Mucosa of descending colon (tissue), 3 donors: ENCODE results near the gene ADORA2A. TPM values are rescaled to one million over a fixed set of nuclear protein-coding genes. Genes with fewer than 3 reads are reported as not detected.

Experiments used
- ATAC-seq: fragments of 200-7000 bp; cut with Tn5 transposase; one replicate; pipeline ENCODE4 v1.9.1; 2020; ENCODE audit warnings: mild to moderate bottlenecking, moderate library complexity
- DNase-seq, 3 donors: peaks; one replicate each; pipeline ENCODE4 v3.0.0-alpha.2; 2020
- H3K36me3 ChIP-seq: fragments of 200-600 bp; one replicate; pipeline ENCODE4 v1.8.0; 2021; ENCODE audit warnings: low read depth, mild to moderate bottlenecking
- H3K4me1 ChIP-seq: fragments of 200-600 bp; one replicate; pipeline ENCODE4 v1.8.0; 2021; ENCODE audit warnings: low read depth, mild to moderate bottlenecking
- H3K4me3 ChIP-seq: fragments of 200-600 bp; one replicate; pipeline ENCODE4 v1.8.0; 2021; ENCODE audit warnings: mild to moderate bottlenecking
- H3K9me3 ChIP-seq: fragments of 200-600 bp; one replicate; pipeline ENCODE4 v1.8.0; 2021; ENCODE audit warnings: mild to moderate bottlenecking
- intact Hi-C, 2 donors: fragments of 100-400 bp; cut with DNase I in 1 of 2; cut with micrococcal nuclease in 1 of 2; formaldehyde crosslinking; loops; one replicate each; pipeline versions ENCODE4 v1.11.0 to v1.11.1; 2022; cut with DNase I, micrococcal nuclease
- total RNA-seq, 3 donors: library from RNA; stranded (reverse); fragmentation: NEBNext Ultra II Directional in 2 of 3; extraction: Animal tissue kit (Norgen Biotek cat#: 25700) in 2 of 3; gene quantifications; one replicate each; pipeline versions ENCODE4 v1.2.1 to v1.2.4, GENCODE V29; 2021 to 2023
- TF ChIP-seq, protein P1 (sequence below): fragments of 200-600 bp; IDR thresholded peaks from one replicate; pipeline ENCODE4 v1.8.0; 2022; ENCODE audit warnings: antibody characterized with exemption, mild to moderate bottlenecking
- donor health status: DM: no; HTN: no; CAD: no; lungs with moderate emphysema.
- donor health status: DM: no; HTN: no; CAD: no.
- donor health status: DM: no; HTN: yes; CAD: no.

The ADORA2A gene
- total RNA-seq, 3 donors from 2014 or later: 2.1 to 4.0 (median 3.6) TPM

GRCh38 chr22:24440718-24441405 is 13.5 kb downstream of the ADORA2A start:
- intact Hi-C loops: no loop called here
- no peaks in the 10 kb centered on the region for H3K36me3 ChIP-seq
- TF ChIP-seq, protein P1, sequence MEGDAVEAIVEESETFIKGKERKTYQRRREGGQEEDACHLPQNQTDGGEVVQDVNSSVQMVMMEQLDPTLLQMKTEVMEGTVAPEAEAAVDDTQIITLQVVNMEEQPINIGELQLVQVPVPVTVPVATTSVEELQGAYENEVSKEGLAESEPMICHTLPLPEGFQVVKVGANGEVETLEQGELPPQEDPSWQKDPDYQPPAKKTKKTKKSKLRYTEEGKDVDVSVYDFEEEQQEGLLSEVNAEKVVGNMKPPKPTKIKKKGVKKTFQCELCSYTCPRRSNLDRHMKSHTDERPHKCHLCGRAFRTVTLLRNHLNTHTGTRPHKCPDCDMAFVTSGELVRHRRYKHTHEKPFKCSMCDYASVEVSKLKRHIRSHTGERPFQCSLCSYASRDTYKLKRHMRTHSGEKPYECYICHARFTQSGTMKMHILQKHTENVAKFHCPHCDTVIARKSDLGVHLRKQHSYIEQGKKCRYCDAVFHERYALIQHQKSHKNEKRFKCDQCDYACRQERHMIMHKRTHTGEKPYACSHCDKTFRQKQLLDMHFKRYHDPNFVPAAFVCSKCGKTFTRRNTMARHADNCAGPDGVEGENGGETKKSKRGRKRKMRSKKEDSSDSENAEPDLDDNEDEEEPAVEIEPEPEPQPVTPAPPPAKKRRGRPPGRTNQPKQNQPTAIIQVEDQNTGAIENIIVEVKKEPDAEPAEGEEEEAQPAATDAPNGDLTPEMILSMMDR: no peak
- ATAC-seq (no peak), DNase-seq (peak in 1 of 3 donors; percentile 48)
- H3K9me3 ChIP-seq: no peaks in the 10 kb centered on the region
- H3K4me1 ChIP-seq: no peaks in the 10 kb centered on the region
- no peak overlapping the region for H3K4me3 ChIP-seq

- no peaks in the 10 kb centered on the region for H3K4me1 ChIP-seq
- TF ChIP-seq, protein P1: no peak
- ATAC-seq: no peak
- no peak overlapping the region for H3K4me3 ChIP-seq
- H3K9me3 ChIP-seq: no peaks in the 10 kb centered on the region
- no peak for DNase-seq
- no peaks in the 10 kb centered on the region for H3K36me3 ChIP-seq
- intact Hi-C loops: no loop called here
Observed at GRCh38 chr22:24441406-24442351, 14.3 kb downstream of the ADORA2A start.

- no peak overlapping the region for H3K4me3 ChIP-seq
- no peaks in the 10 kb centered on the region for H3K9me3 ChIP-seq
- DNase-seq: no peak
- no peaks in the 10 kb centered on the region for H3K4me1 ChIP-seq
- intact Hi-C loops: no loop called here
- no peaks in the 10 kb centered on the region for H3K36me3 ChIP-seq
- TF ChIP-seq, protein P1: no peak
- no peak for ATAC-seq
Observed at GRCh38 chr22:24442352-24442744, 14.9 kb downstream of the ADORA2A start.

DNA sequence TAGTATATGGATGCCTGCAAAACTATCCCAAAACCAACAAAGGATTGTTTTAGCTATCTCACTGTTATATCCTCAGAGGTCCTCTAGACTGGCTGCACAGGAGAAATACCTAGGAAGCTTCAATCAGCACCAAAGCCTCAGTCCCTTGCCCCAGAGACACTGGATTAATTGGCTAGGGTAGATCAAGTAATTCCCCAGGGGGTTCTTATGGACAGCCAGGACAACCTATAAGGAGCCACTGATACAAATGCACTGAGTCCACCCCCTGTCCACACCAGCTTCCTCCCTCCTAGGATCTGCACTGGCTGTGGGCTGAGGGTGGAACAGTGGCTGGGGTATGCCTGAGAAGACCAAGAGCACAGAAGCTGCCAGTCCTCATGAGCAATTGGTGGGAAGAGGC is 16.3 kb downstream of the ADORA2A start:
- intact Hi-C loops: no loop called here
- no peak for ATAC-seq
- Histone ChIP-seq H3K4me3 (no peak overlapping the region), H3K9me3 (no peaks in the 10 kb centered on the region), H3K36me3 (no peaks in the 10 kb centered on the region), H3K4me1 (no peaks in the 10 kb centered on the region)
- DNase-seq: no peak
- TF ChIP-seq, protein P1: no peak

DNA sequence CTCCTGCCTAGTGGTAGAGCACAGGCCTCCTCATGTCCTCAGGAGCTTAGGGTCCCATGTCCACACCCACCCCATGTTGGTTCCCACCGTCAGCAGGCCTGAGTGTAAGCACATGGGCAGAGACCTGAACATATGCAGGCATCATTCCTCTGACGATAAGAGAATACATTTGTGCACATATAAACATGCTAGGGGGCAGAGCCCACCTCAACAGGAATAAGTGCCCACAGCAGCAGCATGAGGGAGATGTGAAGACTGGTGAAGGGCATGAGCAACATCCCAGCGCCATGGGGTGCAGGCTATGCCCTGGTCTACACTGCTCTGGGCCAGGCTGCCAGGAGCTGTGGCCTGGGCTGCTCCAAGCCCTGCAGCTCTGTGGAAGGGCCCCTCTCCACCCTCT is 16.9 kb downstream of the ADORA2A start:
- Histone ChIP-seq H3K9me3 (no peaks in the 10 kb centered on the region), H3K4me3 (no peak overlapping the region), H3K36me3 (no peaks in the 10 kb centered on the region), H3K4me1 (no peaks in the 10 kb centered on the region)
- TF ChIP-seq, protein P1: no peak
- ATAC-seq (no peak), DNase-seq (no peak)
- intact Hi-C loops: no loop called here
